GM12875 (cell line): ENCODE results near the gene MGAT4A.

Experiments used
- H3K4me3 ChIP-seq: one replicate; pipeline ENCODE4 v1.5.1; 2011; ENCODE audit warnings: low read depth, low read length, control low read depth
- TF ChIP-seq, protein P1 (sequence below): IDR thresholded peaks from 2 replicates; pipeline ENCODE4 v1.5.1; 2011; ENCODE audit warnings: low read depth, mild to moderate bottlenecking, control low read depth, inconsistent platforms, low read length, moderate library complexity, borderline replicate concordance; ENCODE audit not compliant: insufficient read depth

Gene MGAT4A

DNA sequence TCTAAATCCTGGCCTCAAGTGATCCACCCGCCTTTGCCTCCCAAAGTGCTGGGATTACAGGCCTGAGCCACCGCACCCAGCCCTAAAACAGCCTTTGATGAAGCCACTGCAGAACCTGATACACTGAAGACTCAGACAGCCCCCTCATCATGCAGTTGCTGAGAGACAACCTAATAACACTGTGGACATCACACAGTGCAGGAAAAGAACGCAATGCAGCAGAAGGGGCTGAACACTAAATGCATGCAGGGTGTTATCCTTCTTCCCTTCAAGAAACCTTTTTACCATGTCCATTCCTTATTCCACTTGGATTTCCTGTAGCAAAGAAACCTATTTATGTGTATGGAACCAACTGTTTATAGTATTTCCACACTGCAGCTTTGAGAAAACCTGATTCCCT, 35.7 kb downstream of the MGAT4A start:
- TF ChIP-seq, protein P1, sequence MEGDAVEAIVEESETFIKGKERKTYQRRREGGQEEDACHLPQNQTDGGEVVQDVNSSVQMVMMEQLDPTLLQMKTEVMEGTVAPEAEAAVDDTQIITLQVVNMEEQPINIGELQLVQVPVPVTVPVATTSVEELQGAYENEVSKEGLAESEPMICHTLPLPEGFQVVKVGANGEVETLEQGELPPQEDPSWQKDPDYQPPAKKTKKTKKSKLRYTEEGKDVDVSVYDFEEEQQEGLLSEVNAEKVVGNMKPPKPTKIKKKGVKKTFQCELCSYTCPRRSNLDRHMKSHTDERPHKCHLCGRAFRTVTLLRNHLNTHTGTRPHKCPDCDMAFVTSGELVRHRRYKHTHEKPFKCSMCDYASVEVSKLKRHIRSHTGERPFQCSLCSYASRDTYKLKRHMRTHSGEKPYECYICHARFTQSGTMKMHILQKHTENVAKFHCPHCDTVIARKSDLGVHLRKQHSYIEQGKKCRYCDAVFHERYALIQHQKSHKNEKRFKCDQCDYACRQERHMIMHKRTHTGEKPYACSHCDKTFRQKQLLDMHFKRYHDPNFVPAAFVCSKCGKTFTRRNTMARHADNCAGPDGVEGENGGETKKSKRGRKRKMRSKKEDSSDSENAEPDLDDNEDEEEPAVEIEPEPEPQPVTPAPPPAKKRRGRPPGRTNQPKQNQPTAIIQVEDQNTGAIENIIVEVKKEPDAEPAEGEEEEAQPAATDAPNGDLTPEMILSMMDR, result no peak

DNA sequence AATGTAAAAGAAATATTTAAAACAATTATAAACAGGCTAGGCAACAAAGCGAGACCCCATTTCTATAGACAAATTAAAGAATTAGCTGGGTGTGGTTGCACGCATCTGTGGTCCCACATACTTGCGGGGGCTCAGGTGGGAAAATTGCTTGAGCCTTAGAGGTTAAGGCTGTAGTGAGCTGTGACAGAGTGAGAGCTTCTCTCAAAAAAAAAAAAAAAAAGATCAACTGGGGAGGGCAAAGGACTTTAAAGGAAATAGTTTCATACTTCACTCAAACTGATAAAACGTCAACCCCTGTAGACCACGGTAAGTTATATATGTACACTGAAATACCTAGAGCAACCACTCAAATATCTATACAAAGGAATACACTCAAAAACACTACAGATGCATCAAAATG, 37.5 kb downstream of the MGAT4A start:
- TF ChIP-seq, protein P1, result no peak
- H3K4me3 ChIP-seq, result no peak overlapping the region

More for the DNA sequence above, 35.7 kb downstream of the MGAT4A start:
- H3K4me3 ChIP-seq, result no peak overlapping the region

DNA sequence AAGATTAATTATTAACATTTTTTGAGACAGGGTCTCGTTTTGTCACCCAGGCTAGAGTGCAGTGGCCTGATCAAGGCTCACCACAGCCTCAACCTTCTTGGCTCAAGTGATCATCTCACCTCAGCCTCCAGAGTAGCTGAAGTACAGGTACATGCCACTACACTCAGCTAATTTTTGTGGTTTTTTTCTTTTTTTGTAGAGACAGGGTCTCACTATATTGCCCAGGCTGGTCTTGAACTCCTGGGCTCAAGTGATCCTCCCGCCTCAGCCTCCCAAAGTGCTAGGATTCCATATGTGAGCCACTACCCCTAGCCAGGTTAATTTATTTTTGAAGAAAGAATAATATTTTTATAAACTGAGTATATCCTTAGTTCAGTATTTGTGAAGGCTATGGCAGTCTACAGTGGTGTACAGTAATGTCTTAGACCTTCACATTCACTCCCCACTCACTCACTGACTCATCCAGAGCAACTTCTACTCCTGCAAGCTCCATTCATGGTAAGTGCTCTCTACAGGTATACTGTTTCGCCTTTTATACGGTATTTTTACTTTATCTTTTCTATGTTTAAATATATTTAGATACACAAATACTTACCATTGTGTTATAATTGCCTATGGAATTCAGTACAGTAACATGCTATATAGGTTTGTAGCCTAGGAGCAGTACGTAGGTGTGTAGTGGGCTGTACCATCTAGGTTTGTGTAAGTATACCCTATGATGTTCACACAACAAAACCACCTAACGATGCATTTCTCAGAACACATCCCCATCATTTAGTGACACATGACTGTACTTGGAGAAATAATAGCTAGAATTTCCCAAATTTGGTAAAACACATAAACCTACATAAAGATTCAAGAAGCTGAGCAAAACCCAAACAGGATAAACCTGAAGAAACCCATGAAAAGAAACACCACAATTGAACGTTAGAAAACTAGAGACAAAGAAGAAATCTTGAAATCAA, 38.6 kb downstream of the MGAT4A start:
- TF ChIP-seq, protein P1, result no peak
- no peak overlapping the region for H3K4me3 ChIP-seq

DNA sequence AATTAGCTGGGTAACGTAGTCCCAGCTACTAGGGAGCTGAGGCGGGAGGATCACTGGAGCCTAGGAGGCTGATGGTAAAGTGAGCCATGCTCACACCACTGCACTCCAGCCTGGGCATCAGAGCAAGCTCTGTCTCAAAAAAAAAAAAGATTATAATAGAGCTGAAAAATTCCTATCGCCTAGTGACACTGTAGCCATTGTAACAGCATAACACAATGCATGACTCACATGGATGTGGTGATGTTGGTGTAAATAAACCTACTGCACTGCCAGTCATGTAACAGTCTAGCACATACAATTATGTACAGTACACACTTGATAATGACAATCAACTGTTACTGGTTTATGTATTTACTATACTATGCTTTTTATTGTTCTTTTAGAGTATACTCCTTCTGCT, 39.6 kb downstream of the MGAT4A start:
- no peak overlapping the region for H3K4me3 ChIP-seq
- TF ChIP-seq, protein P1, result no peak

DNA sequence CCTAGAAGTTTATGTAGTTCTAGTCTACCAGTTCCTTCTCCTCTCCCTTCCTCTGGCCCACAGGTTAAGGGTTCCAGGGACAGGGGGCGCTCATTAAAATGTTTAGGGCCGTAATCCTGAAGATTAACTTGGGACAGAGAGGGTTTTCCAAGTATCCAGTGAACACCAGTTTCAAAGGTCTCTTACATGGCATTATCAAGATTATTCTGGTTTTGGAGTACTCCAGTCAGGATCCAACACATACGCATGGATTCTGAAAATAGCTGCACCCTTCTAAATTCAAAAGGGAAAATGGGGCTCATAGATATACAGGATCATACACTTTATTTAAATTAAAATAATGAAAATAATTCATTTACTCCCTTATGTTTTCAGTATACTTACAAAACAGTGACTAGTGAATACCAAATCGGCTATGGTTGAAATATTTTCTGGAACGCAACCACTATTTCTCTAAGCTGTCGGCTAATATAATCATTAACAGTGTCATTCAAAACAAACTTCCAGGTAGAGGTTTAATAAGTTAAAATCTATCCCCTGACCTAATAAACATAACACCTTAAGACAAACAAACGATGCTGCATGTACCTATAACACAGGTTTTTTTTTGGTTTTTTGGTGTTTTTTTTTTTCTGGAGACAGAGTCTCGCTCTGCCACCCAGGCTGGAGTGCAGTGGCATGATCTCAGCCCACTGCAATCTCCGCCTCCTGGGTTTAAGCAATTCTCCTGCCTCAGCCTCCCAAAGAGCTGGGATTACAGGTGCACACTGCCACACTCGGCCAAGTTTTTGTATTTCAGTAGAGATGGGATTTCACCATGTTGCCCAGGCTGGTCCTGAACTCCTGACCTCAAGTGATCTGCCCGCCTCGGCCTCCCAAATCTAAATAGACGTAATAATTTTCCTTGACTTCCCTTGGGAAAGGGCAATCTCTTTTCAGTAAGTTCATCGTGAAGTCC, 44.7 kb downstream of the MGAT4A start:
- TF ChIP-seq, protein P1, result no peak
- H3K4me3 ChIP-seq, result no peak overlapping the region

DNA sequence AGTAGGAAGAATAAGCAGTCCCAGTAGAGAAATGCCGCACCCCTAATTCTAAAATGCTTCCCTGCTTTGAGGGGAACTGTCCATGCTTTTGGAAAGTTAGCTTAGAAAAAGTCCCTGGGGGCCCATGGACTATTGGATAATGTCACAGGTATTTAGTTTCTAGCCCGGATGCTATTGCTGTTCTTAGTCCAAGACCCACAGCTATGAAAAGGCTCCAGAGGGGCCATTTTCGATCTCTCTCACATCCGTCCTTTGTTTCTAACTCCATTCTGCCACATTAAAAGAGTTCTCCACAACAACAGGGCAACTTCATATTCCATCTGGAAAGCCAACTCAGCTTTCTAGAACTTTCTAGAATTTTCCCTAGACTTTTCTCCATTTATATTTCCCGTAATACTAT, 47.2 kb downstream of the MGAT4A start:
- TF ChIP-seq, protein P1, result no peak

More for the DNA sequence above, 47.2 kb downstream of the MGAT4A start:
- H3K4me3 ChIP-seq, result no peak overlapping the region
